ENCODE measurements around the gene ELOVL1.
"Not testable (repeated sequence)": the region's sequence is repeated elsewhere in the genome, so short reads cannot be mapped to it uniquely, and the experiment has no call there.

Gene ELOVL1

DNA sequence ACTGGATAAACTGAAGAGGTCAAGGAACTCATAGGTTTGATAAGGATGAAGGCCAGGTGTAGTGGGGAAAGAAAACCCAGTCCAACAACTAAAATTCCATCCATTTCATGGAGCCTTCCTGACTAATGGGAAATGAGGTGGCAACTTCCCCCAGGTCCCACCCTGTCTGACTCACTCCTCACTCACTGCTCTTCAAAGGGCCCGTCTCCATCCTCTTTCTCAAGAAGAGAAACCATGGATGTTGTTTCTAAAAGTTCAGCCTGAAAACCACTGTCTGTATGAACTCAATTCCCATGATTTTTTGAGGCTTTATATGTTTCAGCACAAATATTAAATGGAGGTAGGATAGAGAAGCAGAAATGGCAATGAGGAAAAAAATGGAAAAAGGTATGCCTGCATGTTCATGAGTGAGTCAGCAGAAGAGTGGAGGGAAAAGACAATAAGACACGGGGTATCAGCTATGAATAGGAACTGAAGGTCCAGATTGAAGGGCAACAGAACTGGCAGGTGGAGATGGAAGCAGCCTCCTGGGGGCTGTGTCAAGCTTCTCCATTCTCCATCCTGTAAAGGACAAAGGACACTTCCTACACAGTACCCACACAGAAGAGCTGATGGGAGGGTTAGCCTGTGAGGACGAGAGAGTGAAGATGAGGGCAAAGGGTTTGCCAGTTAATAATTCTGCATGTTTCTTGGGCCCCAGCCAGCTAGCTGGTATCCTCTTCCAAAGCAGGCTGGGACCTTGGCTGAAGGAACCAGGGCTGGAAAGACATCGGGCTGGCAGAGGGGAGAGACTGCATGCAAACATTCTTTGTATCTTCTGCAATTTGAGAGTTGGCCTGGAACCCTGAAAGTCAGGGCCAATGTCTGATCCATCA, 5.5 kb upstream of the ELOVL1 start:
- no CpG with 5 or more reads among the region's 4 CpGs for WGBS (ENCODE audit: extremely low coverage, insufficient coverage, insufficient read length)
- DNase-seq, result peak; percentile 75 to 86
- no peak overlapping the region for H3K14ac ChIP-seq (ENCODE audit: low read length)
- H3K9ac ChIP-seq (ENCODE audit: low read length), result peak overlapping the region; percentile 23
- H3K27ac ChIP-seq (ENCODE audit: low read depth, low read length), result no peak overlapping the region
- no peak overlapping the region for H2BK120ac ChIP-seq (ENCODE audit: insufficient read depth, low read length, poor library complexity)
- H4K91ac ChIP-seq (ENCODE audit: low read depth, low read length), result no peak overlapping the region
- H2AK5ac ChIP-seq (ENCODE audit: low read length), result no peak overlapping the region
- peaks cover 5% of the 10 kb centered on the region for H3K79me1 ChIP-seq (ENCODE audit: low read length)
- H3K23ac ChIP-seq (ENCODE audit: low read length), result no peak overlapping the region
- H4K12ac ChIP-seq (ENCODE audit: low read depth, low read length), result no peak overlapping the region
- peaks cover under 1% of the 10 kb centered on the region for H3K79me2 ChIP-seq (ENCODE audit: control insufficient read depth, insufficient read depth, low read length, poor library complexity)
- peaks cover 7 to 14% of the 10 kb centered on the region in 2 experiments for H3K4me1 ChIP-seq (ENCODE audit: control insufficient read depth in 1 of 2, insufficient read depth in 2 of 2, low read length in 2 of 2)
- H3K36me3 ChIP-seq (ENCODE audit: control insufficient read depth in 1 of 2, insufficient read depth in 2 of 2, low read length in 2 of 2), result no peaks in the 10 kb centered on the region
- H2BK12ac ChIP-seq (ENCODE audit: low read length), result no peak overlapping the region
- H4K8ac ChIP-seq (ENCODE audit: low read depth, low read length), result no peak overlapping the region
- no peaks in the 10 kb centered on the region for H3K27me3 ChIP-seq (ENCODE audit: insufficient read depth, low read length)
- no peak overlapping the region for H3K4ac ChIP-seq (ENCODE audit: low read depth, low read length)
- H3K18ac ChIP-seq (ENCODE audit: low read length), result no peak overlapping the region
- no peaks in the 10 kb centered on the region for H3K9me3 ChIP-seq (ENCODE audit: insufficient read depth, low read depth, low read length)
- H3K4me2 ChIP-seq (ENCODE audit: low read length), result no peak overlapping the region
- no peak overlapping the region for H3K4me3 ChIP-seq (ENCODE audit: low read depth, low read length)
- H2AFZ ChIP-seq (ENCODE audit: insufficient read depth, low read length, poor library complexity), result no peak overlapping the region
- no peak overlapping the region for H2BK5ac ChIP-seq (ENCODE audit: low read depth, low read length, poor library complexity)

- no peaks in the 10 kb centered on the region for H3K9me3 ChIP-seq (ENCODE audit: insufficient read depth, low read depth, low read length)
- H3K4me3 ChIP-seq (ENCODE audit: low read depth, low read length), result no peak overlapping the region
- no peaks in the 10 kb centered on the region for H3K36me3 ChIP-seq (ENCODE audit: control insufficient read depth in 1 of 2, insufficient read depth in 2 of 2, low read length in 2 of 2)
- no peak overlapping the region for H2BK120ac ChIP-seq (ENCODE audit: insufficient read depth, low read length, poor library complexity)
- WGBS (ENCODE audit: extremely low coverage, insufficient coverage, insufficient read length), result no CpG with 5 or more reads among the region's 5 CpGs
- no peak overlapping the region for H4K91ac ChIP-seq (ENCODE audit: low read depth, low read length)
- H2AK5ac ChIP-seq (ENCODE audit: low read length), result no peak overlapping the region
- no peak overlapping the region for H3K9ac ChIP-seq (ENCODE audit: low read length)
- H3K27ac ChIP-seq (ENCODE audit: low read depth, low read length), result no peak overlapping the region
- H3K4ac ChIP-seq (ENCODE audit: low read depth, low read length), result no peak overlapping the region
- H3K4me1 ChIP-seq (ENCODE audit: control insufficient read depth in 1 of 2, insufficient read depth in 2 of 2, low read length in 2 of 2), result peaks cover 7 to 14% of the 10 kb centered on the region in 2 experiments
- H3K79me1 ChIP-seq (ENCODE audit: low read length), result peaks cover 13% of the 10 kb centered on the region
- no peak overlapping the region for H3K14ac ChIP-seq (ENCODE audit: low read length)
- H4K8ac ChIP-seq (ENCODE audit: low read depth, low read length), result no peak overlapping the region
- H3K79me2 ChIP-seq (ENCODE audit: control insufficient read depth, insufficient read depth, low read length, poor library complexity), result peaks cover 8% of the 10 kb centered on the region
- H2AFZ ChIP-seq (ENCODE audit: insufficient read depth, low read length, poor library complexity), result no peak overlapping the region
- H3K18ac ChIP-seq (ENCODE audit: low read length), result no peak overlapping the region
- no peak for DNase-seq
- H3K27me3 ChIP-seq (ENCODE audit: insufficient read depth, low read length), result no peaks in the 10 kb centered on the region
- no peak overlapping the region for H3K23ac ChIP-seq (ENCODE audit: low read length)
- H2BK5ac ChIP-seq (ENCODE audit: low read depth, low read length, poor library complexity), result no peak overlapping the region
- no peak overlapping the region for H2BK12ac ChIP-seq (ENCODE audit: low read length)
- no peak overlapping the region for H4K12ac ChIP-seq (ENCODE audit: low read depth, low read length)
- no peak overlapping the region for H3K4me2 ChIP-seq (ENCODE audit: low read length)
Measured at GRCh38 chr1:43372172-43372571, 4.4 kb upstream of the ELOVL1 start.

- Histone ChIP-seq H4K12ac (ENCODE audit: low read depth, low read length) (no peak overlapping the region), H2BK5ac (ENCODE audit: low read depth, low read length, poor library complexity) (no peak overlapping the region), H3K23ac (ENCODE audit: low read length) (no peak overlapping the region), H3K9me3 (ENCODE audit: insufficient read depth, low read depth, low read length) (no peaks in the 10 kb centered on the region), H2BK12ac (ENCODE audit: low read length) (no peak overlapping the region), H4K8ac (ENCODE audit: low read depth, low read length) (no peak overlapping the region), H2BK120ac (ENCODE audit: insufficient read depth, low read length, poor library complexity) (no peak overlapping the region), H4K91ac (ENCODE audit: low read depth, low read length) (no peak overlapping the region), H3K4me2 (ENCODE audit: low read length) (no peak overlapping the region), H3K18ac (ENCODE audit: low read length) (no peak overlapping the region), H2AK5ac (ENCODE audit: low read length) (no peak overlapping the region), H3K14ac (ENCODE audit: low read length) (no peak overlapping the region), H3K79me2 (ENCODE audit: control insufficient read depth, insufficient read depth, low read length, poor library complexity) (peaks cover 14% of the 10 kb centered on the region), H3K4me3 (ENCODE audit: low read depth, low read length) (no peak overlapping the region), H3K27me3 (ENCODE audit: insufficient read depth, low read length) (no peaks in the 10 kb centered on the region), H3K9ac (ENCODE audit: low read length) (no peak overlapping the region), H2AFZ (ENCODE audit: insufficient read depth, low read length, poor library complexity) (no peak overlapping the region), H3K4ac (ENCODE audit: low read depth, low read length) (no peak overlapping the region), H3K36me3 (ENCODE audit: control insufficient read depth in 1 of 2, insufficient read depth in 2 of 2, low read length in 2 of 2) (peaks cover 0 to under 1% of the 10 kb centered on the region in 2 experiments), H3K79me1 (ENCODE audit: low read length) (peaks cover 20% of the 10 kb centered on the region), H3K27ac (ENCODE audit: low read depth, low read length) (no peak overlapping the region), H3K4me1 (ENCODE audit: control insufficient read depth in 1 of 2, insufficient read depth in 2 of 2, low read length in 2 of 2) (peaks cover 21 to 29% of the 10 kb centered on the region in 2 experiments)
- no CpG with 5 or more reads among the region's 4 CpGs for WGBS (ENCODE audit: extremely low coverage, insufficient coverage, insufficient read length)
- DNase-seq, result no peak
Measured at GRCh38 chr1:43370564-43370963, 2.8 kb upstream of the ELOVL1 start.

DNA sequence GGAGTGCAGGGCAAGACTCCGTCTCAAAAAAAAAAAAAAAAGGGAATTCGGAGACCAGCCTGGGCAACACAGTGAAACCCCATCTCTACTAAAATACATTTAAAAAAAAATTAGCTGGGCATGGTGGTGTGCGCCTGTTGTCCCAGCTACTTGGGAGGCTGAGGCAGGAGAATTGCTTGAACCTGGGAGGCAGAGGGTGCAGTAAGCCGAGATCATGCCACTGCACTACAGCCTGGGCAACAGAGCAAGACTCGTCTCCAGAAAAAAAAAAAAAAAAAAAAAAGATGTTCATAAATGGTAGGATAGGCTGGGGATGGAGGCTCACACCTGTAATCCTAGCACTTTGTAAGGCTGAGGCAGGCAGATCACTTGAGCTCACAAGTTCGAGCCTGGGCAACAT, 2.0 kb upstream of the ELOVL1 start:
- Histone ChIP-seq H3K4me1 (ENCODE audit: control insufficient read depth in 1 of 2, insufficient read depth in 2 of 2, low read length in 2 of 2) (peaks cover 27 to 32% of the 10 kb centered on the region in 2 experiments), H3K79me1 (ENCODE audit: low read length) (peaks cover 20% of the 10 kb centered on the region), H3K79me2 (ENCODE audit: control insufficient read depth, insufficient read depth, low read length, poor library complexity) (peaks cover 15% of the 10 kb centered on the region)
- H3K4me3 ChIP-seq (ENCODE audit: low read depth, low read length); H4K8ac ChIP-seq (ENCODE audit: low read depth, low read length); H3K27ac ChIP-seq (ENCODE audit: low read depth, low read length); H4K91ac ChIP-seq (ENCODE audit: low read depth, low read length); H2BK12ac ChIP-seq (ENCODE audit: low read length); H3K18ac ChIP-seq (ENCODE audit: low read length); H3K36me3 ChIP-seq (ENCODE audit: control insufficient read depth in 1 of 2, insufficient read depth in 2 of 2, low read length in 2 of 2); H3K4me2 ChIP-seq (ENCODE audit: low read length); H3K9me3 ChIP-seq (ENCODE audit: insufficient read depth, low read depth, low read length); H3K27me3 ChIP-seq (ENCODE audit: insufficient read depth, low read length); H2AK5ac ChIP-seq (ENCODE audit: low read length); H3K4ac ChIP-seq (ENCODE audit: low read depth, low read length); H4K12ac ChIP-seq (ENCODE audit: low read depth, low read length); H3K23ac ChIP-seq (ENCODE audit: low read length); H3K14ac ChIP-seq (ENCODE audit: low read length); H3K9ac ChIP-seq (ENCODE audit: low read length); H2BK120ac ChIP-seq (ENCODE audit: insufficient read depth, low read length, poor library complexity); DNase-seq; H2BK5ac ChIP-seq (ENCODE audit: low read depth, low read length, poor library complexity); H2AFZ ChIP-seq (ENCODE audit: insufficient read depth, low read length, poor library complexity): not testable (repeated sequence)
- no CpG with 5 or more reads among the region's 6 CpGs for WGBS (ENCODE audit: extremely low coverage, insufficient coverage, insufficient read length)
